HG03097 (cell line): ENCODE data around the gene MTIF2.
"Not testable (repeated sequence)": the region's sequence is repeated elsewhere in the genome, so short reads cannot be mapped to it uniquely, and the experiment has no call there.

Experiments
- ATAC-seq: cut with Tn5 transposase; IDR thresholded peaks from one replicate; pipeline ENCODE4 v1.9.1; 2021; ENCODE audit not compliant: unreplicated experiment, low FRiP score

MTIF2 gene, protein sequence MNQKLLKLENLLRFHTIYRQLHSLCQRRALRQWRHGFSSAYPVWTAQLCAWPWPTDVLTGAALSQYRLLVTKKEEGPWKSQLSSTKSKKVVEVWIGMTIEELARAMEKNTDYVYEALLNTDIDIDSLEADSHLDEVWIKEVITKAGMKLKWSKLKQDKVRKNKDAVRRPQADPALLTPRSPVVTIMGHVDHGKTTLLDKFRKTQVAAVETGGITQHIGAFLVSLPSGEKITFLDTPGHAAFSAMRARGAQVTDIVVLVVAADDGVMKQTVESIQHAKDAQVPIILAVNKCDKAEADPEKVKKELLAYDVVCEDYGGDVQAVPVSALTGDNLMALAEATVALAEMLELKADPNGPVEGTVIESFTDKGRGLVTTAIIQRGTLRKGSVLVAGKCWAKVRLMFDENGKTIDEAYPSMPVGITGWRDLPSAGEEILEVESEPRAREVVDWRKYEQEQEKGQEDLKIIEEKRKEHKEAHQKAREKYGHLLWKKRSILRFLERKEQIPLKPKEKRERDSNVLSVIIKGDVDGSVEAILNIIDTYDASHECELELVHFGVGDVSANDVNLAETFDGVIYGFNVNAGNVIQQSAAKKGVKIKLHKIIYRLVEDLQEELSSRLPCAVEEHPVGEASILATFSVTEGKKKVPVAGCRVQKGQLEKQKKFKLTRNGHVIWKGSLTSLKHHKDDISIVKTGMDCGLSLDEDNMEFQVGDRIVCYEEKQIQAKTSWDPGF

DNA sequence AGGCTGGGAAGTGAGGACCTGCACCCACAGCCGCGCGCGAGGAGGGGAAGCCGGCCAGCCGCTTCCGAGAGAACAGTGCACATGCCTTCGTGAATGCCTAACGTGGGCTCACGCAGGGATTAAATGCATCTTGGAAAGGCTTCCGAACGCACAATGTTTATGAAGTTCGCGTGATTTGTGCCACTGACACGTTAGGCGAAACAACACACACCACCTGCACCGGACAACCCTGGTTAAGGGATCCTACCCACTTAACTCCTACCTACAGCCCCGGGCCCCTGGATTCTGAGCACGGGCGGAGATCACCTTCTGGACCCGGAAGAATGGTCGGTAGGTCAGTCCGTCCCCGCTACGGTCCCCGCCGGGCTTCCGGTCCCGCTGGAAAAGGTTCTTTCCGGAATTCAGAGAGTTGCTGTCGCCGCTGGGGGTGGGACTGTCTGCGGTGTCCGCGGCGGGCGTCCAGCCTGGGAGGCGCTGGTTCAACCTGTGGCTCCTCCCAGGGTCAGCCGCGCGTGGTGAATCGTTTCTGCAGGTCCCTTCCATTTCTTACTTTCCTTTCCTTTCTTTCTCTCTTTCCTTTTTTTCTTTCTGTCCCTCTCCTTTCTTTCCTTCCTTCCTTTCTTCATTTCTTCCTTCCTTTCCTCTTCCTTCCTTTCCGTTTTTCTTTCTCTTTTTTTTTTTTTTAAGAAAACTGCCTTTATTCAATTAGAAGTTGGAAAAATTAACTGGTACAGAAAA is at the start of gene MTIF2:
Gene MTIF2, minus strand, starts transcription at position 325 of the 738 bp plus-strand sequence. CDS start 5,373 bp downstream, outside the sequence.
- peak; percentile 97 for ATAC-seq

GRCh38 chr2:55314985-55315384 is 46.0 kb upstream of the MTIF2 start:
- no peak for ATAC-seq

GRCh38 chr2:55311444-55311870 is 42.4 kb upstream of the MTIF2 start:
- ATAC-seq, result peak; percentile 86

DNA sequence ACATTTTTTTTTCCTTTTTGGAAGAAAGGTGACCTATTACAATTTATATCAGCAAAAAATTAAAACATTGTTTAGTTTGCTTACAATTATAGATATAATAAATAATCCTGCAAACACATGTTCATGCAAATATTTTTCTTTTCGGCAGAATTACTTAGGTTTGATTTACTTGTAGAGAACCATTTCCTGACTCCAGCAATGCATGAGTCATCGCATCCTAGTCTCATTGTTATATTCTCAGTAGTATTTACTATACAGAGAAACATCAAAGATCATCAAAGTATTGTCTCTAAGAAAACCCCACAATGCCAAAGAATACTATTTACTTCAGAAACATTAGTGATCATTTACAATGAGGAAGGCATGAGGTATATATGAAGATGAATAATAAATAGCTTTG is 40.4 kb upstream of the MTIF2 start:
- no peak for ATAC-seq

DNA sequence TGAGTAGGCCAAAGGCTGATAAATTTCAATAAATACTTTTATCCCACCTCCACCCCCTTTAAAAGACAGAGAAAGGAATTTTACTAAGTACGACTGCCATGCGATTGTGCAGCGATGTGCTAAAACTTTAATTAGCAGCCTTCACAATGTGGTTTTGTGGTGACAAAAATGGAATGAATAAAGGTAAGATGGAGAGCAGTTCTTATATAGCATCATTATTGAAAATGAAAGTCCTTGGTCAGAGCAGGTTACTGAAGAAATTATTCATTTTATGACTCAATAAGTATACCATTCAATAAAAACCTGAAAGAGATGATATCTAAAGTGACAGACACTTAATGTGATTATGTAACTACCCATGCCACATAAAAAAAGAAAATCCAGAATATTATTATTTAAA is 33.2 kb upstream of the MTIF2 start:
- peak; percentile 67 for ATAC-seq

DNA sequence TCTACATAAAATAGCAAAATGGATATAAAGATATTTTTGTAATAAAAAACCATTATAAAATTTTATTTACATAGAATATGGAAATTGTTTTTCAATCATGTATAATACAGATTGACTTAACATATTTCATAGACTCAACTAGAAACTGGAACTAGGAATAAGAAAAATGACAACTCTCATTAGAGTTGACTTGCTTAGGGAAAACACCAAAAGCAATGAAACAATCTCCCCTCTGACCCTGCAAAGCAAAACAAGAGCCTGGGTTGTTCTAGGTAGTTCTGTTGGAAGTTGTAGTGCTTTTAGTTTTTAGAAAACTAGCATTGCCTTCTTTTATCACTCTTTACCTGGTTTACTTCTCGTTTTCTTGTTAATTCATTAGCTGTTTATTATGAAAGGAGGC is 32.2 kb upstream of the MTIF2 start:
- ATAC-seq, result no peak

DNA sequence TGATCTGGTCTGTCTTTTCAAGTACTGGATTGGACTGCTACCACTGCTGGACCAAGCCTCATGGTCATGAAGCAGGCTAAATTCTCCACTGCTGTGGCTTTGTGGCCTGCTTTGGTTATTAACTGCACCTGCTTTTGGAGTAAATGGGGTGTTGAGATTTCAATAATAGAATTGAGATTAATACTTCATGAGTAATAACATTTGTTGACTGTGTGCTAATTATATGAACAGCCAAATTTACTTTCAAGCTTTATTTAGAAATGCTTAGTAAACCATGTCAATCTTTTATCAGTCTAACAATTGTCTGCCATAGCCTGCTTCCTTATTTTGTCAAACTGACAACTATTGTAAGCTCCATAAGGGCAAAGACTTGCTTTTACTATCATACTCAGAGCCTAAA is 27.4 kb upstream of the MTIF2 start:
- ATAC-seq, result no peak

GRCh38 chr2:55283083-55283482 is 14.1 kb upstream of the MTIF2 start:
- no peak for ATAC-seq

- ATAC-seq, result peak; percentile 98
Observed at GRCh38 chr2:55282110-55282917, 13.3 kb upstream of the MTIF2 start.

- not testable (repeated sequence) for ATAC-seq
Observed at GRCh38 chr2:55280851-55281546, 12.0 kb upstream of the MTIF2 start.

- not testable (repeated sequence) for ATAC-seq
Observed at GRCh38 chr2:55279859-55280424, 10.9 kb upstream of the MTIF2 start.

DNA sequence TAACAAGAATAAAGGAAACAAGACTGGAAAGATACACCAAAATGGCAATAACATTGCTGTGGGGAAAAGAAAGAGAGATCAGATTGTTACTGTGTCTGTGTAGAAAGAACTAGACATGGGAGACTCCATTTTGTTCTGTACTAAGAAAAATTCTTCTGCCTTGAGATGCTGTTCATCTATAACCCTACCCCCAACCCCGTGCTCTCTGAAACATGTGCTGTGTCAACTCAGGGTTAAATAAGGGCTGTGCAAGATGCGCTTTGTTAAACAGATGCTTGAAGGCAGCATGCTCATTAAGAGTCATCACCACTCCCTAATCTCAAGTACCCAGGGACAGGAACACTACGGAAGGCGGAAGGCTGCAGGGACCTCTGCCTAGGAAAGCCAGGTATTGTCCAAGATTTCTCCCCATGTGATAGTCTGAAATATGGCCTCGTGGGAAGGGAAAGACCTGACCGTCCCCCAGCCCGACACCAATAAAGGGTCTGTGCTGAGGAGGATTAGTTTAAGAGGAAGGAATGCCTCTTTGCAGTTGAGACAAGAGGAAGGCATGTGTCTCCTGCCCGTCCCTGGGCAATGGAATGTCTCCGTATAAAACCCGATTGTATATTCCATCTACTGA is 10.3 kb upstream of the MTIF2 start:
- not testable (repeated sequence) for ATAC-seq

- ATAC-seq, result no peak
Observed at GRCh38 chr2:55277310-55277709, 8.3 kb upstream of the MTIF2 start.

- ATAC-seq, result not testable (repeated sequence)
Observed at GRCh38 chr2:55274346-55274745, 5.3 kb upstream of the MTIF2 start.

- ATAC-seq, result no peak
Observed at GRCh38 chr2:55269645-55269990, 587 bp upstream of the MTIF2 start.

DNA sequence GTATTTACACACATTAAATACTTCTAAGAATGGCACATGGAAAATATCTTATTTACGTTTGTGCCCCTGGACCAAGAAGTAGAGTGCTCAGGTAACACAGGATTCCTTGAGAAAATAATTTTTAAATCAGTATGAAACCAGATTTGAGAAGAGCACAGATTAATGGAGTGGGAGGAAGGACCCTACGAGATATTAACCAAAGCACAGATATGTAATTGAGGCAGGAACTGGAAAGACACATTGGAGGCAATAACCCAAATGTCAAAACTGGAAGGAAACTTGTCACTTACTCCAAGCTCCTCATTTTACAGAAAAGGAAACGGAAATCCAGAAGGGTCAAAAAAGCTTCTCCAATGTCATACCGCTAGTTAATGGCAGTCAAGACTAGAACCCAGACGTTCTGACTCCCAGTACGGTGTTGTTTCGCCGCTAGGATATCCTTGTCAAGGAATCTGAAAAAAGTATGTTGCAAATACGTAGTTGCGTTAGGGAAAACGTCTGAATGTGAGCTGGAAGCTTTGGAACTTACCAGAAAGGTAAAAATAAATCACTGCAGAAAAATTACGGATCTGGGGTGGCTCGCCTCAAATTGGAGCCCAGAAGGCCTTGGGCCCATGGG is 634 bp downstream of the MTIF2 start:
- no peak for ATAC-seq

- not testable (repeated sequence) for ATAC-seq
Observed at GRCh38 chr2:55259586-55259985, 9.4 kb downstream of the MTIF2 start.

- ATAC-seq, result no peak
Observed at GRCh38 chr2:55252832-55253231, 16.2 kb downstream of the MTIF2 start.

DNA sequence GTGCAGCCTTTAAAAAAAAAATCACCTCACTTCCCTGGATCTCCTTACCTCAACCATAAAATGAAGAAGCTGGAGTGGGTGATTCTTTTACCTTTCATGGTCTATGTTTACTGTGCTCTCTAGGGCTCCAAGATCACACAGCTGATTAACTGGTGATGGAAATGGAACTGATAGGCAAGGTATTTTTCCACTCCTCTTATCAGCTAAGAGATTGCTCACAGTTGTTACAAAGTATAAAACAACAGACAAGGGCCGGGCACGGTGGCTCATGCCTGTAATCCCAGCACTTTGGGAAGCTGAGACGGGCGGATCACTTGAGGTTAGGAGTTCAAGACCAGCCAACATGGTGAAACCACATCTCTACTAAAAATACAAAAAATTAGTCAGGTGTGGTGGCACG is 22.0 kb downstream of the MTIF2 start:
- no peak for ATAC-seq
